ENCODE results near the gene SLC5A7.

The SLC5A7 gene

GRCh38 chr2:107986278-107987217, at the start of gene SLC5A7:
TSS of gene SLC5A7 (plus strand) at chr2:107986524. CDS start at chr2:107988156, 1,632 bp downstream.
- peak; percentile 6 for DNase-seq

- DNase-seq = no peak
Observed at GRCh38 chr2:107961395-107961794, 24.9 kb upstream of the SLC5A7 start.

DNA sequence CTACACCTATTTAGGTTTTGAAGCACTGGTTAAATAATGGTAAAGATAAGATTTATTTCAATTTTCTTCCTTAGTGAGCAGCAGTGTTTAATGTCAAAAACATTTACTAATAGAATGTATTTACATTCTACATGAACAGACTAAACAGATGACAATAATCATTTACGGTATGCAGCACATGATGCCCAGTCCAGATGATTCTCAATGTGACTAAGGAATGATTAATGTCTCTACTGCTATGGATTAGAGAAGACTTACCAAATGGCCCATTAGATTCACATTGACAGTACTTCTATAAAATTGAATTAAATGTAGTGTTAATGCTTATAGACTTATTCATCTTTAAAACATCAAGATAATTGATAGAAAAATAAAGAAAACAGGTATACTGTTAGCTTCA, 22.1 kb upstream of the SLC5A7 start:
- no peak for DNase-seq

- DNase-seq = no peak
Observed at GRCh38 chr2:107984707-107985106, 1.6 kb upstream of the SLC5A7 start.

GRCh38 chr2:107988108-107988507, 1.8 kb downstream of the SLC5A7 start:
- DNase-seq = no peak

- DNase-seq = no peak
Observed at GRCh38 chr2:107989445-107989844, 3.1 kb downstream of the SLC5A7 start.

GRCh38 chr2:107990718-107991117, 4.4 kb downstream of the SLC5A7 start:
- DNase-seq = no peak

DNA sequence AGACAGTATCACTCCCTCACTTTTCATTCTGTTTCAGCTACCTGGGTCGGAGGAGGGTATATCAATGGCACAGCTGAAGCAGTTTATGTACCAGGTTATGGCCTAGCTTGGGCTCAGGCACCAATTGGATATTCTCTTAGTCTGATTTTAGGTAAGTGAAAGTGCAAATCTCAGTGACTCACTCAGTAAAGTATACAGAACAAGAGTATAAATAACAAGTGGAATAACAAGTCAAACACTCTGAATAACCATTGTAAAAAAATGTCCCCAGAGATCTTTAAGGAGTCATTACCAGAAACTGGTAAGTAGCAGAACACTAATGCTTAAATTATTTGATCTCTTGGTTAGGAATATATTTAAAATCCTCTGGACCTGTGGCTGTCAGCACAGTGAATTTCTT, 5.7 kb downstream of the SLC5A7 start:
- DNase-seq = no peak

GRCh38 chr2:107999158-107999557, 12.8 kb downstream of the SLC5A7 start:
- no peak for DNase-seq

- DNase-seq = no peak
Observed at GRCh38 chr2:108010912-108011591, 24.7 kb downstream of the SLC5A7 start.

DNA sequence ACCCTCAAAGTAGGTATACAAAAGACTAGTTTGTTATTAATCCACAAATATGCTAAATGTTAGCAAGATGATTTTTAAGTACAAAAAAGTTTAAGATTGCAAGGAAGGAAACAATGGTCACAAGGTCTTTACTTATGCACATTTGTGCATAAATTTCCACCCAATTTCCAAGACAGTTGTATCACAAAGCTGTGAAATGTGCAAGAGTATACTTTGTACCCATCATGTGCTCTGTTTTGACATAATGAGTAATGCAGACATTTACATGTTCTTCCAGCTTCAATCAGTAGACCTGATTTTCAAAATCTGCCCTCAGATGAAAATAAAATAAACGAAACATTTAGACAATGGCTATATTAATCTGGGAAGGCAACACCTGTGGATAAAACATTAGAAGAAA, 27.0 kb downstream of the SLC5A7 start:
- no peak for DNase-seq

GRCh38 chr2:108022628-108023027, 36.3 kb downstream of the SLC5A7 start:
- DNase-seq = no peak

GRCh38 chr2:108023776-108024175, 37.5 kb downstream of the SLC5A7 start:
- DNase-seq = no peak

GRCh38 chr2:108026092-108026794, 39.9 kb downstream of the SLC5A7 start:
- DNase-seq = no peak

GRCh38 chr2:108029496-108029895, 43.2 kb downstream of the SLC5A7 start:
- DNase-seq = peak; percentile 17

DNA sequence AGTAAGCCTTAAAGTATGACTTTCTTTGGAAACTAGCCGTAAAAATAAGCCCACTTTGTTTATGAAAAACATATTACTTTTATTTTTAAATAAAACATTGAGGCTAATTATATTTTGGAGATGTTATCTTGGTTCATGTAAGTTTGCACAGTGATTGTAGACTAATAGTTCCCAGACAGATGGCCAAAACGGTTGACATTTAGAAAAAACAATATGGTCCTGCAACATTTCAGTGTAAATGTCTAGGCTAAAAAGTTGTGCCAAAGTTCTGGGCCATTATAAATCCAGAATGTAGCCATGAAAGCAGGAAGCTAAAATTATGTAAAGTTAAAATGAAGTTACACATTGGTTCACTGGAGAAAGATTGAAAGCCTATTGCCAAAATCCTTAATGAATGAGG, 43.6 kb downstream of the SLC5A7 start:
- DNase-seq = no peak

GRCh38 chr2:108031471-108031941, 45.2 kb downstream of the SLC5A7 start:
- no peak for DNase-seq

- DNase-seq = peak; percentile 10
Observed at GRCh38 chr2:108034843-108035242, 48.5 kb downstream of the SLC5A7 start.

DNA sequence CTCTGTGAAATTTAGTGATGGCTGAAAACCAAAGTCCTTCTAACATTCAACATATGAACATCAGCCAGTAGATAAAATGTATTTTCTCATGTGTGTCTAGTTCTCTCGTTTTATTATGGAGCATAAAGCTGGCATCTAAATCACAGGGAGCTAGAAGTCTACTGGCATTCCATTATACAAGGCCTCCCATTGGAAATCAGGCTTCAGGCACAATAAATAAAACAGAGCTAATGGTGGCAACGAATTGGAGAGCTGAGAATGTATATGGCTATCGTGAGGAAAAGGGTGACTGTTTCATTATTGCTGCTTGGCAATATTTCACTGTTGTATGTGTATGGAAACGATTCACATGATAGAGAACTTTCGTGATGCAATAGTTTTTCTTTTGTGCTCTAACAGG, 62.4 kb downstream of the SLC5A7 start:
- DNase-seq = no peak

- no peak for DNase-seq
Observed at GRCh38 chr2:108058576-108059137, 72.3 kb downstream of the SLC5A7 start.

DNA sequence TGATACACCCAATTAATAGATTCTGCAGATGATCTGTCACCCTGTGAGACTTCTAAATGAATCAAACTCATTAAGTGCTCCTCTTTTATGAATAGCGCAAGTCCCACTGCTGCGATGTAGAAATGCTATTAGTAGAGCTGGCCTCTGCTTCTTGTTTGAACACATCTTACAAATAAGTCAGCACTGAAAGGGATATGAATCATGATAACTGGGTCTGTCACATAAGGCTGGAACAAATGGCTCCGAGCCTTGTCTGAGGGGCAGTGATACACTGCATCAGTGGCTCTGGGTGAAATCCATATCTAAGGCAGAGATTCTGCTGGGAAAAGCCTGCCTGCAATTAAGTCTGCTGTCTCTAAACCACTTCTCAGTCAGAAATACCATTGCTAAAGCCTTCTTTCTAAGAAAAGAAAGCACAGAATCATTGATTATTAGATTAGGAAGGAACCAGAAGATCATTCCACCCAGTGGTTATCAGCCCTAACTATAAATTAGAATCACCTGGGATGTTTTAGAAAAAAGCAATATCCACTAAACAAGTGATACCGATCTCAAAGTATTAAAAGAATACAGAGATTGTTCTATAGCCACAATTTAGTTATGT, 75.2 kb downstream of the SLC5A7 start:
- DNase-seq = no peak

Measured in NCI-H2171 treated with DMSO at 0.1 percent for 48 hours (cell line).